Epithelial cell of proximal tubule (primary cell): ENCODE data around the gene MYO19. TPM values are rescaled to one million over a fixed set of nuclear protein-coding genes. Genes with fewer than 3 reads are reported as not detected.
A peak's percentile ranks its signal among the peaks of the same experiment; 100 is the strongest.

ENCODE experiments used
- DNase-seq: peaks from one replicate; pipeline ENCODE4 v3.0.0-alpha.2; 2011; ENCODE audit warnings: low read depth
- H3K4me3 ChIP-seq: 2 replicates; pipeline ENCODE4 v1.5.1; 2011; ENCODE audit warnings: low read depth, mild to moderate bottlenecking, low read length
- CTCF ChIP-seq: conservative IDR thresholded peaks from 2 replicates; pipeline ENCODE4 v1.5.1; 2012; ENCODE audit warnings: low read depth, mild to moderate bottlenecking, low read length
- total RNA-seq: library from RNA; depleted of rRNA; stranded (reverse); fragments of >200 nt; gene quantifications from 2 replicates; pipeline ENCODE4 v1.2.3, GENCODE V29; 2015

MYO19 gene
- total RNA-seq = 93.3 and 107 TPM in 2 replicates

DNA sequence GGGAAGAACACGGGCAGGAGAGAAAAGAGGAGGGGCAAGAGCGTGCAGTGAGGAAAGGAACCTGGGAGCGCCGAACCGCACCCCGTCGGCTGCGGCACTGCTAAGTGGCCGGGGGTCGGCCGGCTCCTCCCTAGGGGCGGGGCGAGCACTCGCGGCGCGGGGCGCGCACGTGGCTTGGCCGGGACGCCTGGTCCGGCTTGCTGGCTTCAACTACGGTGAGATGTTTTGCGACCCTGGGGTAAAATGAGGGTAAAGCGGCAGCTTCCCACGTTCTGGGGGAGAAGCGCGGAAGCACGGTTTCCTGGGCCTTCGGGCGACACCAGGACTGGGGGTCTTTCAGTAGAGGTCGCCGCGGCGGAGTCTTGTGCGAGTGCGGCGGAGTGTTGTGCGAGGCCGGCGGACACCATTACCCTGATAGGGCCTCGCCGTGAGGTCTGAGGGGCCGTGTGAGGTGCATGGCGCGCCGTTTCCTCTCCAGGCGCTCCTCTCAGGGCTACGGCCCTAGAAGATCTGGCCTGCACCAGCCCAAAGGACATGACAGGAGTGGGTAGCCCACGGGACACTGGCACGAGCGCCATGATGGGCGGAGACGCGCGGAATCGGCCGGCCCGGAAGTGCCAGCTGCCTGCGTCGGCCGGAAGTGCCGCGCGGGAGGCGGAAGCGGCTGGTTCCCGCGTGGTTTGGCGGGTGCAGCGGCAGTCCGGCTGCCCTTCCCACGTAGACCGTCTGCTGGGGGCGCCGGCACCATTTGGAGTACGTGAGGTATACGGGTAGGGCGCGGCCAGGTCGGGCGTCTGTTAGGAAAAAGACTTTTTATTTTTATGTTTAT, at the start of gene MYO19, which contains the start of gene PIGW:
Gene MYO19 (minus strand): TSS at position 29 of the 829 bp plus-strand sequence. CDS start 2,330 bp downstream, outside the sequence.
Gene PIGW (plus strand): TSS at position 148 of the 829 bp plus-strand sequence. CDS start 2,115 bp downstream, outside the sequence.
- H3K4me3 ChIP-seq = peak within 1 kb of the TSS; percentile 66
- no peak for DNase-seq
- no peak for TF ChIP-seq CTCF

DNA sequence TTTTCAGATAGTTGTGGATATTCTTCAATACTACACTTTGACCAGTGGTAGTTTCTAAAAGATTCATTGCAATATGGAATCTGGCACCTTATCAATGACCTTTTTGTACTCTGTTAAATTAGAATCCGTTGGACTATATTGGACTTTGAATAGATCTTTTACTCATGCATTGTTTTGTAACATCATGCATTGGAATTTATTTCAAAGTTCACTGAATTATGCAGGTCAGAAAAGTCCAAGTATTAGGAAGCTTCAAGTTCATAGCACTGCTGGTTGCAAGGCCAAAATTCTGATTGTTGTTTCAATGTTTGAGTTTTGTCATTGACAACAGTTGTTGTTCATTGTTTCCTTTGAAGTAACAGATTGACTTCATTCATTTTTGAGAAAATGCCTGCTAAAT, 49.1 kb upstream of the MYO19 start:
- DNase-seq = no peak
- H3K4me3 ChIP-seq = no peak overlapping the region
- no peak for TF ChIP-seq CTCF

DNA sequence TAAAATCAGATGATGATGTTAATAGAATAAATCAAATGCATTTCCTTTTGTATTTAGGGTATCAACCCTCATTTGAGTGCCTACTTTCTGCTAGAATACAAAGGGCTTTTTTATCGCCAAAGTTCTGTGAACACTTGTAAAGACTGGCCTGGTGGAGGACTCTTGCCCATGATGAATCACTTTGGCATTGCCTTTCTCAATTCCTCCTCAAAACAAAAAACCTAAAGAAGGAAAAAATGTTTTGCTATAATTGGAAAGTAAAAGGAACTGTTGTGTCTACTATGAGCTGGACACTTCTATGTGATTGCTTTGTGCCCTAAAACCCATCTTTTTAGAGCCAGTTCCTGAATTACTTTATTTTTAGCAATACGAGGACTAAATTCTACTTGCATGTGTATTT, 44.0 kb upstream of the MYO19 start:
- no peak overlapping the region for H3K4me3 ChIP-seq
- no peak for TF ChIP-seq CTCF
- no peak for DNase-seq

DNA sequence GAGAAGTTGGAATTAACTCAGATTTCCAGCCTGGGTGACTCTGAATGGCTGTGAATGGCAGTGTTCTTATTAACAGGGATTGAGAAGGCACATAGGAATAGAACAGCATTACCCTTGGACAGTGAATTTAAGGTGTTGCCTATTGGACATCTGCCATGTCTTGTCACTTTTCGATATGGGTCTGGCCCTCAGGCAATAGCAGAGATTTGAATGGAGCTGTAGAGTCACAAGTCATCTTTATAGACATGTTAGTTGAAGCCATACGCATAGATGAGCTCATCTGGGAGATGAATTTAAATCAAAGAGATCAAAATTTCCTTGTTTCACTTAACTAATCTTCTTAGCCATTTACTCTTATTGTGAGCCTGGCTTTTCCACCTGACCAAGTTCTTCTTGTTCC, 42.1 kb upstream of the MYO19 start:
- no peak for TF ChIP-seq CTCF
- DNase-seq = no peak

DNA sequence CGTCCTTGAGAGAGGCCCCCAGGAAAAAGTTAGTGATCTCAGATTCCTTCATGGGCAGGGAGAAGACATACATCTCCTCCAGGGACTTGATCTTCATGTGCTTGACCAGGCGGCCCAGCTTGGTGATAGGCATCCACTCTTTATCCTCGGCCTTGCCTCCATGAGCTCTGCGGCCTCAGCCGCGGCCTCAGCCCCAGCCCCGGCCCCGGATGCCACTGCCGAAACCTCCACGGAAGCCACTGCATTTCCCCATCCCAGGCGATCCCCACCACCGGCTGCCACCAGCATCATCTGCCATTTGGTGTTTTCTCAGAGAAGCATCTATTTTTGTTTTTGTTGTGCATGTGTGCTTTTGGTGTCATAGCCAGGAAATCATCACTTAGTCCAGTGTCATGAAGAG, 40.4 kb upstream of the MYO19 start:
- no peak for DNase-seq
- no peak overlapping the region for H3K4me3 ChIP-seq
- TF ChIP-seq CTCF = no peak

More for the DNA sequence above, 42.1 kb upstream of the MYO19 start:
- H3K4me3 ChIP-seq = no peak overlapping the region

DNA sequence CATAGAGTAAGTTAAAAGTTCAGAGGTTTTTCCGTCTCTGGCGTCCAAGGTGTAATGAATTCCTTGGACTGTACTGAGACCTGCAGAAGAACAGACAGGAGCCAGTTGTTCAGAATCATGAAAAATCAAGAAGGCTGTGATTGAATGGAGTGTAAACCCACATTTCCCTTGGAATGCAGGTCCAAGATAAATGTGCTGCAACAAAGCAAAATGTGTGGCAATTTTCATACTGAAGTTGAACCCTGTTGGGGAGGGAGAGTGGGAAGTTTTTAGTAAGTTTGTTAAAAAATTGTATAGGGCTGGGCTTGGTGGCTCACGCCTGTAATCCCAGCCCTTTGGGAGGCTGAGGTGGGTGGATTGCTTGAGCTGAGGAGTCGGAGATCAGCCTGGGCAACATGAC, 31.4 kb upstream of the MYO19 start:
- H3K4me3 ChIP-seq = no peak overlapping the region
- no peak for DNase-seq
- TF ChIP-seq CTCF = no peak

GRCh38 chr17:36553459-36553858, 18.8 kb upstream of the MYO19 start:
- no peak for DNase-seq
- no peak overlapping the region for H3K4me3 ChIP-seq
- TF ChIP-seq CTCF = no peak
